GM10248 (cell line): ENCODE data around the gene MYBPC2.
A peak's percentile ranks its signal among the peaks of the same experiment; 100 is the strongest.

ENCODE experiments used
- CTCF ChIA-PET: fragments of 300-600 bp; sonication (Branson Sonifier 250); formaldehyde crosslinking; extraction: SDS; loops from one replicate; lab custom pipeline; 2021; ENCODE audit warnings: antibody characterized with exemption; lab: Yijun Ruan, JAX
- POLR2A ChIA-PET: fragments of 350-650 bp; sonication (Branson Sonifier 250); formaldehyde crosslinking; extraction: SDS; loops from one replicate; lab custom pipeline; 2020; ENCODE audit warnings: antibody characterized with exemption; lab: Yijun Ruan, JAX
- DNase-seq: peaks from one replicate; pipeline ENCODE4 v3.0.0; 2012; ENCODE audit errors: extremely low spot score
- TF ChIP-seq, protein P1 (sequence below): IDR thresholded peaks from 2 replicates; pipeline ENCODE4 v1.5.1; 2012; ENCODE audit warnings: mild to moderate bottlenecking, low read depth; ENCODE audit errors: extremely low read depth, missing control alignments, control extremely low read depth

Gene MYBPC2

DNA sequence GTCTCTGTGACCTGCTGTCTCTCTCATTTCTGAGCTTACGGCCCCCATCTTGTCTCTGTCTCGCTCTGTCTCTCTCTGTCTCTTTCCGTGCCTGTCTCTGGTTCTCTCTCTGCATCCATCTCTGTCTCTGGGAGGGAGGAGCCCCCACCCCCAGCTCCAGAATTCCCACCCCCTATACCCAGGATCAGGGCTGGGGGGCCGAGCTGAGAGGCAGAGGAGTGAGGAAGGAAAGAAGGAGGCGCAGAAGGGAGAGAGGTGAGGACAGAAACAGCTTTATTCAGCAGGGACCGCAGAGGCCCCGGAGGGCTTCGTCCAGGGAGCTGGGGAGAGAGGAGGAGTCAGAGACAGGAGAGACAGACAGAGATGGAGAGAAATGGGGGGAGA, 64.3 kb downstream of the MYBPC2 start:
- TF ChIP-seq, protein P1, sequence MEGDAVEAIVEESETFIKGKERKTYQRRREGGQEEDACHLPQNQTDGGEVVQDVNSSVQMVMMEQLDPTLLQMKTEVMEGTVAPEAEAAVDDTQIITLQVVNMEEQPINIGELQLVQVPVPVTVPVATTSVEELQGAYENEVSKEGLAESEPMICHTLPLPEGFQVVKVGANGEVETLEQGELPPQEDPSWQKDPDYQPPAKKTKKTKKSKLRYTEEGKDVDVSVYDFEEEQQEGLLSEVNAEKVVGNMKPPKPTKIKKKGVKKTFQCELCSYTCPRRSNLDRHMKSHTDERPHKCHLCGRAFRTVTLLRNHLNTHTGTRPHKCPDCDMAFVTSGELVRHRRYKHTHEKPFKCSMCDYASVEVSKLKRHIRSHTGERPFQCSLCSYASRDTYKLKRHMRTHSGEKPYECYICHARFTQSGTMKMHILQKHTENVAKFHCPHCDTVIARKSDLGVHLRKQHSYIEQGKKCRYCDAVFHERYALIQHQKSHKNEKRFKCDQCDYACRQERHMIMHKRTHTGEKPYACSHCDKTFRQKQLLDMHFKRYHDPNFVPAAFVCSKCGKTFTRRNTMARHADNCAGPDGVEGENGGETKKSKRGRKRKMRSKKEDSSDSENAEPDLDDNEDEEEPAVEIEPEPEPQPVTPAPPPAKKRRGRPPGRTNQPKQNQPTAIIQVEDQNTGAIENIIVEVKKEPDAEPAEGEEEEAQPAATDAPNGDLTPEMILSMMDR: no peak
- DNase-seq: no peak
- ChIA-PET CTCF (no interaction called here), POLR2A (no interaction called here)

DNA sequence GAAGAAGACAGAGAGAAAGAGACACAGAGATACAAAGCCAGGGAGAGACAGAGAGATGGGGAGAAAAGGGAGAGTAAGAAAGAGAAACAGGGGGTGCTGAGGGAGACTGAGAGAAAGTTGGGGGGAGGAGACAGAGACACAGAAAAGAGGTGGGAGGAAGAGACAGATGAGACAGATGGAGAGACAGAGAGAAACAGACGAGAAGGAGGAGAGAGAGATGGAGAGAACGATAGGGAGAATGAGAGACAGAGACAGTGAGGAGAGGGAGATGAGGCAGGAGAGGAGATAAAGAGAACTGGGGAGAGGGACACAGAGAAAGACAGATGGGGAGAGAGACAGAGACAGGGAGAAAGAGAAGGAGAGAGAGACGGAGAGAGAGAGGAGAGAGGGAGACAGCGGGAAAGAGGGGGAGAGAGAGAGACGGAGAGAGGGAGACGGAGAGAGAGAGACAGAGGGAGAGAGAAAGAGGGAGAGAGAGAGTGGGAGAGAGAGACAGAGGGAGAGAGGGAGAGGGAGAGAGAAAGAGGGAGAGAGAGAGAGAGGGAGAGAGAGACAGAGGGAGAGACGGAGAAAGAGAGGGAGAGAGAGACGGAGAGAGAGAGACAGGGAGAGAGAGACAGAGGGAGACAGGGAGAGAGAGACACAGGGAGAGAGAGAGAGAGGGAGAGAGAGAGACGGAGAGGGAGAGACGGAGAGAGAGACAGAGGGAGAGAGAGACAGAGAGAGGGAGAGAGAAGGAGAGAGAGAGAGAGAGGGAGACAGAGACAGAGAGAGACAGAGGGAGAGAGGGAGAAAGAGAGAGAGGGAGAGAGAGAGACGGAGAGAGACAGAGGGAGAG, 65.7 kb downstream of the MYBPC2 start:
- ChIA-PET POLR2A (no interaction called here), CTCF (no interaction called here)
- DNase-seq: no peak
- TF ChIP-seq, protein P1: no peak

DNA sequence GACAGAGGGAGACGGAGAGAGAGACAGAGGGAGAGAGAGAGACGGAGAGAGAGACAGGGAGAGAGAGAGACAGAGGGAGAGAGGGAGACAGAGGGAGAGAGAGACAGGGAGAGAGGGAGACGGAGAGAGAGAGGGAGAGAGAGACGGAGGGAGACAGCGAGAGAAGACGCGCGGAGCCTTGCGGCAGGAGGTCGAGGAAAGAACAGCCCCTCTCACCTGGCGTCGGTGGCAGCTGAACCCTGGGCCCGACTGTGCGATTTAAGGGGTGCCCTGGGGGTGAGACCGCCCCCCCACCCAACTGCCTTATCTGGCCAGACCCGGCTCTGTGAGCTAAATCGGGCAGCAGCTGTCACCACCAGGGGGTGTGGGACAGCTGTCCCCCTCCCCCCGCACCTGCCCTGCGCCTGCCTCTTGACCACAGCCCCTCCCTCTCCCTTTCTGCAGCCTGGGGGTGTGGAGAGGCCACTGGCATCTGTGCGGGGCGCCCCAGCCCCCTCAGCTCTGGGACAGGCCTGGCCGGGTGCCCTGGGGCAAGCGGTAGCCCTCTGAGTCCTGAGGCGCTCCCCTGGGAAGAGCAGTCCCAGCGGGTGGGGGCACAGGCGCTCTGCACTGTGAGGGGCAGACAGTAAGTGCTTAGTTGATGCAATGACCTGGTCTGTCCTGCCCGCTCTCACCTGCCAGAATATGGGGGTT, 67.5 kb downstream of the MYBPC2 start:
- DNase-seq: peak; percentile 61

DNA sequence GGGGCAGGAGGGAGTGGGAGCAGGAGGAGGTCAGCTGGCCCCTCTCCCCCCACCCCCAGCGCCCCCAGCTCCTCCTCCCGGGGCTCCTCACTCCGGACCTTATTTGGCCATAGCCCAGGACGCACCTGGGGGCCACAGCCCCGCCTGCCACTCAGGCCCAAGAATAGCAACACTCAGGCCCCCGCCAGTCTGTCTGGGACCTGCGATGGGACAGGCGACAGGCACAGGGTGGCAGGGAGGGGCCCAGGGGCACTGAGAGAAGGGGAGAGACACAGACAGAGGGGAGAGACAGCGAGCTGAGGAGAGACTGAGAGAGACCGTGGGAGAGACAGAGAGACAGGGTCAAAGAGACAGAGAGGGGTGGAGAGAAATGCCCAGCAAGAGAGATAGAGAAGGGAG, 68.1 kb downstream of the MYBPC2 start:
- POLR2A ChIA-PET: interaction anchor here (0.6 kb wide), 1 partner anchor 10 kb away, joined by 3 read pairs; the partner anchor contains the start of gene JOSD2
- no peak for DNase-seq
- CTCF ChIA-PET: interaction anchor here (1.0 to 1.7 kb wide), 2 partner anchors 56 to 143 kb away, joined by 3 to 5 read pairs; no protein-coding TSS in a partner anchor
- TF ChIP-seq, protein P1: no peak

More for the DNA sequence above, 67.5 kb downstream of the MYBPC2 start:
- ChIA-PET CTCF (interaction anchor here (1.0 to 1.7 kb wide), 2 partner anchors 57 to 143 kb away, joined by 3 to 5 read pairs; no protein-coding TSS in a partner anchor), POLR2A (interaction anchor here (0.6 kb wide), 1 partner anchor 11 kb away, joined by 3 read pairs; the partner anchor contains the start of gene JOSD2)
- TF ChIP-seq, protein P1: no peak

DNA sequence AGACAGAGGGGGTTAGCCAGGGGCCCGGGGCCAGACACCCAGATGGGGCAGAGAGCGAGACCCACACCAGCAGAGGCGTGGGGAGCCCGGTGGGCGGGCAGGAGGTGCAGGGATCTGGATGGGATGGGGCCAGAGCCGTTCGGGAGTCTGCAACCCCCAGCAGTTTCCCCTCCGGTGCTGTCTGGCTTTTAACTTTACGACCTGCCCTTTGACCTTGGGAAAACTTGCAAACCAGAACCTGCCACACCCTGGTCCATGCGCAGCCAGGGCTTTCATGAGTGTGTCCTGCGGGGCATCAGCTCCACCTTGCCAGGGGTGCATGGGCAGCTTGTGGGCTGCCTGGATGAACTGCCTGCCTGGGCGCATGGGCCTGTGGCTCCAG, 68.5 kb downstream of the MYBPC2 start:
- ChIA-PET POLR2A (interaction anchor here (0.6 kb wide), 1 partner anchor 10 kb away, joined by 3 read pairs; the partner anchor contains the start of gene JOSD2), CTCF (interaction anchor here (1.7 kb wide), 1 partner anchor 56 kb away, joined by 5 read pairs; no protein-coding TSS in a partner anchor)
- TF ChIP-seq, protein P1: no peak
- DNase-seq: no peak
